Fibroblast of lung (primary cell): ENCODE data around the gene RRN3. TPM values are rescaled to one million over a fixed set of nuclear protein-coding genes. Genes with fewer than 3 reads are reported as not detected.
"Not testable (repeated sequence)": the region's sequence is repeated elsewhere in the genome, so short reads cannot be mapped to it uniquely, and the experiment has no call there.

ENCODE experiments used
- DNase-seq, 2 donors: peaks; one replicate each; pipeline versions ENCODE4 v3.0.0 to v3.0.0-alpha.2; 2010; ENCODE audit warnings: low read depth in 2 of 2
- H2AFZ ChIP-seq: 2 replicates; pipeline ENCODE4 v1.5.1; 2012; ENCODE audit warnings: low read length, control low read depth, inconsistent platforms
- H3K27ac ChIP-seq: 2 replicates; pipeline ENCODE4 v1.5.1; 2011; ENCODE audit warnings: low read length, control low read depth; ENCODE audit not compliant: insufficient read depth
- H3K27me3 ChIP-seq: 2 replicates; pipeline ENCODE4 v1.5.1; 2011; ENCODE audit warnings: mild to moderate bottlenecking, low read length; ENCODE audit not compliant: control insufficient read depth, insufficient read depth
- H3K36me3 ChIP-seq: 2 replicates; pipeline ENCODE4 v1.5.1; 2011; ENCODE audit warnings: low read length; ENCODE audit not compliant: control insufficient read depth, insufficient read depth
- H3K4me1 ChIP-seq: 2 replicates; pipeline ENCODE4 v1.5.1; 2011; ENCODE audit warnings: low read length; ENCODE audit not compliant: control insufficient read depth, insufficient read depth; ENCODE audit errors: extremely low read depth
- H3K4me2 ChIP-seq: 2 replicates; pipeline ENCODE4 v1.5.1; 2011; ENCODE audit warnings: low read length, control low read depth; ENCODE audit not compliant: insufficient read depth; ENCODE audit errors: extremely low read depth
- H3K4me3 ChIP-seq, 4 experiments: fragments of 200-600 bp in 1 of 4; sonication (generic) in 1 of 4; replicated peaks in 1 of 4; 2 replicates each; pipeline ENCODE4 v1.5.1; 2011 to 2016; ENCODE audit warnings: low read length in 4 of 4, low read depth in 3 of 4, mild to moderate bottlenecking in 3 of 4, control low read depth in 2 of 4, inconsistent platforms in 1 of 4, mixed read lengths in 1 of 4; ENCODE audit not compliant: insufficient read depth in 1 of 4; ENCODE audit errors: control extremely low read depth in 1 of 4
- H3K79me2 ChIP-seq: 2 replicates; pipeline ENCODE4 v1.5.1; 2012; ENCODE audit warnings: mild to moderate bottlenecking, low read length, inconsistent platforms; ENCODE audit not compliant: control insufficient read depth, insufficient read depth
- H3K9ac ChIP-seq: 2 replicates; pipeline ENCODE4 v1.5.1; 2011; ENCODE audit warnings: mild to moderate bottlenecking, low read length, control low read depth; ENCODE audit not compliant: insufficient read depth
- H3K9me3 ChIP-seq: 2 replicates; pipeline ENCODE4 v1.5.1; 2012; ENCODE audit warnings: low read depth, low read length; ENCODE audit not compliant: control insufficient read depth, insufficient read depth
- H4K20me1 ChIP-seq: 2 replicates; pipeline ENCODE4 v1.5.1; 2011; ENCODE audit warnings: low read length; ENCODE audit not compliant: control insufficient read depth, insufficient read depth; ENCODE audit errors: extremely low read depth
- polyA plus RNA-seq, 2 donors: library from polyadenylated mRNA; depleted of rRNA in 1 of 2; stranded (reverse) in 1 of 2; unstranded in 1 of 2; fragments of >200 nt; gene quantifications; 2 replicates each; pipeline ENCODE4 v1.2.1, GENCODE V29; 2011 to 2012; ENCODE audit warnings: missing spikeins in 1 of 2
- total RNA-seq: library from RNA; depleted of rRNA; stranded (reverse); fragments of >200 nt; gene quantifications from 2 replicates; pipeline ENCODE4 v1.2.1, GENCODE V29; 2014

The RRN3 gene
- total and polyA plus RNA-seq, 2 donors (not counting 1 experiment from before 2014, with no cell fraction given), result 28.9 to 43.6 TPM

DNA sequence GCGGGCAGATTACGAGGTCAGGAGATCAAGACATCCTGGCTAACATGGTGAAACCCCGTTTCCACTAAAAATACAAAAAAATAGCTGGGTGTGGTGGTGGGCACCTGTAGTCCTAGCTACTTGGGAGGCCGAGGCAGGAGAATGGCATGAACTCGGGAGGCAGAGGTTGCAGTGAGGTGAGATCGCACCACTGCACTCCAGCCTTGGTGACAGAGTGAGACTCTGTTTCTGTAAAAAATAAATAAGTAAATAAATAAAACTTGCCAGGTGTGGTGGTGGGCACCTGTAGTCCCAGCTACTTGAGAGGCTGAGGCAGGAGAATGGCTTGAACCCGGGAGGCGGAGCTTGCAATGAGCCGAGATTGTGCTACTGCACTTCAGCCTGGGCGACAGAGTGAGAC is 81.1 kb downstream of the RRN3 start:
- not testable (repeated sequence) for H3K79me2 ChIP-seq, H4K20me1 ChIP-seq, H3K27me3 ChIP-seq, H3K4me2 ChIP-seq, H3K9me3 ChIP-seq, H3K9ac ChIP-seq, H3K27ac ChIP-seq, H3K4me3 ChIP-seq, DNase-seq, H2AFZ ChIP-seq, H3K36me3 ChIP-seq
- peaks cover 12% of the 10 kb centered on the region for H3K4me1 ChIP-seq

Other genes starting within 250 kb of the RRN3 start
- gene NPIPA1, start 156.8 kb downstream of the RRN3 start, total RNA-seq, result 80.4 and 140 TPM in 2 replicates
- 53.9 and 67.2 TPM in 2 replicates for gene NPIPA1, start 156.8 kb downstream of the RRN3 start, polyA plus RNA-seq
- gene PDXDC1, start 119.2 kb downstream of the RRN3 start, total RNA-seq, result 64.7 and 68.4 TPM in 2 replicates
- gene PDXDC1, start 119.2 kb downstream of the RRN3 start, polyA plus RNA-seq, result 54.9 and 92.9 TPM in 2 replicates
- 111 and 147 TPM in 2 replicates for gene NTAN1, start 38.2 kb downstream of the RRN3 start, total RNA-seq
- gene NTAN1, start 38.2 kb downstream of the RRN3 start, polyA plus RNA-seq, result 114 and 135 TPM in 2 replicates